Astrocyte (in vitro differentiated cells and primary cell): ENCODE data around the gene C16orf95. TPM values are rescaled to one million over a fixed set of nuclear protein-coding genes. Genes with fewer than 3 reads are reported as not detected.

Source experiments
- DNase-seq: peaks from one replicate; pipeline ENCODE4 v3.0.0-alpha.2; 2010; ENCODE audit warnings: low read depth
- FAIRE-seq: peaks from 2 replicates; lab custom pipeline; 2011; peaks lifted over from hg19 to GRCh38; lab: Jason Lieb, UNC
- H2AFZ ChIP-seq: 2 replicates; pipeline ENCODE4 v1.6.0; 2012; ENCODE audit warnings: low read depth, low read length, inconsistent platforms
- H3K27ac ChIP-seq: 2 replicates; pipeline ENCODE4 v1.5.1; 2011; ENCODE audit warnings: low read depth, low read length, inconsistent platforms
- H3K27me3 ChIP-seq: 2 replicates; pipeline ENCODE4 v1.6.0; 2011; ENCODE audit warnings: low read length, inconsistent platforms; ENCODE audit not compliant: insufficient read depth
- H3K36me3 ChIP-seq: 2 replicates; pipeline ENCODE4 v1.5.1; 2011; ENCODE audit warnings: low read length, inconsistent platforms; ENCODE audit not compliant: insufficient read depth
- H3K4me1 ChIP-seq: 2 replicates; pipeline ENCODE4 v1.5.1; 2011; ENCODE audit warnings: low read length, inconsistent platforms; ENCODE audit not compliant: insufficient read depth
- H3K4me2 ChIP-seq: 2 replicates; pipeline ENCODE4 v1.6.0; 2012; ENCODE audit warnings: low read length, inconsistent platforms
- H3K4me3 ChIP-seq: 2 replicates; pipeline ENCODE4 v1.5.1; 2011; ENCODE audit warnings: low read depth, mild to moderate bottlenecking, low read length, inconsistent platforms; ENCODE audit not compliant: insufficient read depth
- H3K79me2 ChIP-seq: 2 replicates; pipeline ENCODE4 v1.6.0; 2012; ENCODE audit warnings: mild to moderate bottlenecking, low read length, inconsistent platforms; ENCODE audit not compliant: insufficient read depth
- H3K9ac ChIP-seq: 2 replicates; pipeline ENCODE4 v1.6.0; 2012; ENCODE audit warnings: mild to moderate bottlenecking, low read length, inconsistent platforms
- H3K9me3 ChIP-seq: 2 replicates; pipeline ENCODE4 v1.5.1; 2012; ENCODE audit warnings: low read depth, mild to moderate bottlenecking, low read length, inconsistent platforms; ENCODE audit not compliant: insufficient read depth
- H4K20me1 ChIP-seq: 2 replicates; pipeline ENCODE4 v1.6.0; 2012; ENCODE audit warnings: low read length, inconsistent platforms; ENCODE audit not compliant: insufficient read depth
- H3K27ac Mint-ChIP-seq: one replicate; pipeline ENCODE4 v1.8.0; 2021; ENCODE audit warnings: mild to moderate bottlenecking, mixed read lengths; ENCODE audit not compliant: unreplicated experiment
- H3K27me3 Mint-ChIP-seq: one replicate; pipeline ENCODE4 v1.8.0; 2021; ENCODE audit warnings: low read depth, mixed read lengths; ENCODE audit not compliant: unreplicated experiment
- H3K36me3 Mint-ChIP-seq: one replicate; pipeline ENCODE4 v1.8.0; 2021; ENCODE audit warnings: low read depth, mixed read lengths; ENCODE audit not compliant: unreplicated experiment
- H3K4me1 Mint-ChIP-seq: one replicate; pipeline ENCODE4 v1.8.0; 2021; ENCODE audit warnings: low read depth, mixed read lengths; ENCODE audit not compliant: unreplicated experiment
- H3K4me3 Mint-ChIP-seq: one replicate; pipeline ENCODE4 v1.8.0; 2021; ENCODE audit warnings: mild to moderate bottlenecking, moderate library complexity, mixed read lengths; ENCODE audit not compliant: unreplicated experiment
- H3K9me3 Mint-ChIP-seq: one replicate; pipeline ENCODE4 v1.8.0; 2021; ENCODE audit warnings: mild to moderate bottlenecking, mixed read lengths; ENCODE audit not compliant: unreplicated experiment
- EZH2 ChIP-seq: IDR thresholded peaks from 2 replicates; pipeline ENCODE4 v1.6.1; 2012; ENCODE audit warnings: mild to moderate bottlenecking, low read length, inconsistent platforms; ENCODE audit not compliant: insufficient read depth
- total RNA-seq: library from RNA; stranded (reverse); gene quantifications from 2 replicates; pipeline ENCODE4 v1.2.1, GENCODE V29; 2021
- TF ChIP-seq, protein P1 (sequence below): IDR thresholded peaks from 2 replicates; pipeline ENCODE4 v1.5.1; 2011; ENCODE audit warnings: low read depth, mild to moderate bottlenecking, inconsistent platforms, low read length, moderate library complexity; ENCODE audit not compliant: insufficient read depth

C16orf95 gene
- total RNA-seq, 1 donor from 2014 or later = 3.3 TPM

DNA sequence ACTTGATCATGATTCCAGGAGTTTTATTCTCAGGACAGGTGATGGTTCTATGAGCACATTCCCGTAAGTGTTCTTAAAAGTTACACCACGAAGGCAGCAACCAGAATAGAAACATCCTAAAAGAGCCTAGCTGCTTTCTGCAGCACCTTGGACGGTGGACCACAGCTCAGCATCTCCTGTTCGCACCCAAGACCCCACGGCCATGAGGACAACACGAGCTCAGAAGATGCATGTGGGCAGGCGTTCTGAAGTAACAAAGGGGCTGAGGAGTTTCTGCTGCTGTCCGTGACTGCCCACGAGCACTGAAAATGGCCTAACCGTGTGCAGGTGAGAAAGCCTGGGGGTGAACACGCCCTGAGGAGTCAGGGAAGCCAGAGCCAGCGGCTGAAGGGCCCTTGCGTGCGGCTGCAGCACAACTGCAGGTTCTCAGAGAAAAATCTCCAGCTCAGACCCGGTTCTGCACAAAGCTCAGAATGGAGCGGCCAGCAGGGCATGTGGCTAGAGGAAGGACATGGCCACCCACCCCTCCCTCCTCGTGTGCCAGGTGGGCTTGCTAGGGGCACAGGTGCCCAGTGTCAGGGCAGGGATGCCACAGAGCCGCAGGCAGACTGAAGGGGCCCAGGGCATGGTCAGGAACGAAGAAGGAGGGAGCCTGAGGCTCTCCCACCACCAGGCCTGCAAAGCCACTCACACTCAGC lies 10.8 kb upstream of the C16orf95 start:
- Histone ChIP-seq H3K4me3 (no peak overlapping the region), H2AFZ (no peak overlapping the region), H3K27me3 (no peaks in the 10 kb centered on the region), H3K36me3 (no peaks in the 10 kb centered on the region), H4K20me1 (peaks cover 74% of the 10 kb centered on the region), H3K9ac (no peak overlapping the region), H3K79me2 (peaks cover 2% of the 10 kb centered on the region), H3K9me3 (no peaks in the 10 kb centered on the region), H3K4me2 (no peak overlapping the region), H3K4me1 (peaks cover 6% of the 10 kb centered on the region), H3K27ac (no peak overlapping the region)
- Mint-ChIP-seq H3K27ac (peak overlapping the region; percentile 7), H3K9me3 (no peaks in the 10 kb centered on the region), H3K4me3 (no peak overlapping the region), H3K36me3 (peaks cover 14% of the 10 kb centered on the region), H3K4me1 (peaks cover 20% of the 10 kb centered on the region), H3K27me3 (no peaks in the 10 kb centered on the region)
- FAIRE-seq = no peak
- DNase-seq = no peak
- TF ChIP-seq, protein P1, sequence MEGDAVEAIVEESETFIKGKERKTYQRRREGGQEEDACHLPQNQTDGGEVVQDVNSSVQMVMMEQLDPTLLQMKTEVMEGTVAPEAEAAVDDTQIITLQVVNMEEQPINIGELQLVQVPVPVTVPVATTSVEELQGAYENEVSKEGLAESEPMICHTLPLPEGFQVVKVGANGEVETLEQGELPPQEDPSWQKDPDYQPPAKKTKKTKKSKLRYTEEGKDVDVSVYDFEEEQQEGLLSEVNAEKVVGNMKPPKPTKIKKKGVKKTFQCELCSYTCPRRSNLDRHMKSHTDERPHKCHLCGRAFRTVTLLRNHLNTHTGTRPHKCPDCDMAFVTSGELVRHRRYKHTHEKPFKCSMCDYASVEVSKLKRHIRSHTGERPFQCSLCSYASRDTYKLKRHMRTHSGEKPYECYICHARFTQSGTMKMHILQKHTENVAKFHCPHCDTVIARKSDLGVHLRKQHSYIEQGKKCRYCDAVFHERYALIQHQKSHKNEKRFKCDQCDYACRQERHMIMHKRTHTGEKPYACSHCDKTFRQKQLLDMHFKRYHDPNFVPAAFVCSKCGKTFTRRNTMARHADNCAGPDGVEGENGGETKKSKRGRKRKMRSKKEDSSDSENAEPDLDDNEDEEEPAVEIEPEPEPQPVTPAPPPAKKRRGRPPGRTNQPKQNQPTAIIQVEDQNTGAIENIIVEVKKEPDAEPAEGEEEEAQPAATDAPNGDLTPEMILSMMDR = no peak
- TF ChIP-seq EZH2 = no peak

DNA sequence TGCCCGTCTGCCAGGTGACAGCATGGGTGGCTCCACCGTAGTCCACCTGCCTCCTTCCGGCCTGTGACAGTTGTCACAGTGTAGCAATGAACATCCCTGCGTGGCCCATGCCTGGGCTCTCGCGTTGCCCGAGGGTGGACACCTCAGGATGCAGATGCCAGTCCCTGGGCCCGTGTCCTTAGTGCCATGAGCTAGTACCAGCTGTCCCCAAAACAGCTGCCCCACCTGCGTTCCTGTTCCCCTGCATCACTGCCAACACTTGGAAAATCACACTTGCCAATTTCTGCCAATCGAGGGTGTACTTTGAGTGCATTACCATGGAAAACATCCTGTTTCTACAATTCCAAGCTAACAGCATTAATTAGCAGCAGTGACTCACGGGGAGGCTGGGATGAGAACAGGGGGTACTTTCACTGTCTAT lies 9.0 kb upstream of the C16orf95 start:
- Histone ChIP-seq H3K9me3 (no peaks in the 10 kb centered on the region), H3K27me3 (no peaks in the 10 kb centered on the region), H3K4me2 (no peak overlapping the region), H3K36me3 (no peaks in the 10 kb centered on the region), H4K20me1 (peaks cover 57% of the 10 kb centered on the region), H2AFZ (no peak overlapping the region), H3K9ac (no peak overlapping the region), H3K4me1 (peaks cover 6% of the 10 kb centered on the region), H3K79me2 (peaks cover 2% of the 10 kb centered on the region), H3K27ac (no peak overlapping the region), H3K4me3 (no peak overlapping the region)
- TF ChIP-seq, protein P1 = no peak
- TF ChIP-seq EZH2 = no peak
- no peaks in the 10 kb centered on the region for H3K9me3 Mint-ChIP-seq
- H3K27me3 Mint-ChIP-seq = no peaks in the 10 kb centered on the region
- FAIRE-seq = no peak
- H3K4me3 Mint-ChIP-seq = no peak overlapping the region
- no peak overlapping the region for H3K27ac Mint-ChIP-seq
- no peak for DNase-seq
- H3K4me1 Mint-ChIP-seq = peaks cover 11% of the 10 kb centered on the region
- peaks cover 14% of the 10 kb centered on the region for H3K36me3 Mint-ChIP-seq

DNA sequence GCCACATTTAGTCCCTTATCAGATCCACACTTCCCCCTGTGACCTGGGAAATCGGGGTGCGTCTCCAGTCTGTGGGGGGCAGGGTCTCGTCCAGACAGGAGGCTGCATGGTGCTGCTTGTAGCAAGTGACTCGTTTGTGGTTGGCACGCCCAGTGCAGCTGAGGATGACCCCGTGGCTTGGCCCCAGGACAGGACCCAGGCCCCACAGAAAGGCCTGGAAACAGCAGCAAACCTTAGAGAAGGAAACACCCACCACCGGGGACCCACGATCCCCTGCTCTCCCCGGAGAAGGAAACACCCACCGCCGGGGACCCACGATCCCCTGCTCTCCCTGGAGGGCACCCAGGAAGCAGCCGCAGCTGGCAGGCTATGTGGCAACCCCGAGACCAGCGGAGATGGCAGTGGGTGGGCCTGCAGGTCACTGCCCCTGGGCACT lies 8.2 kb upstream of the C16orf95 start:
- Histone ChIP-seq H3K4me2 (no peak overlapping the region), H3K4me1 (peaks cover 6% of the 10 kb centered on the region), H3K27me3 (no peaks in the 10 kb centered on the region), H3K79me2 (peaks cover 2% of the 10 kb centered on the region), H3K36me3 (no peaks in the 10 kb centered on the region), H4K20me1 (peaks cover 56% of the 10 kb centered on the region), H3K4me3 (no peak overlapping the region), H3K9me3 (no peaks in the 10 kb centered on the region), H2AFZ (no peak overlapping the region), H3K27ac (no peak overlapping the region), H3K9ac (no peak overlapping the region)
- H3K4me3 Mint-ChIP-seq = peak overlapping the region; percentile 15
- H3K27ac Mint-ChIP-seq = peak overlapping the region; percentile 18
- H3K27me3 Mint-ChIP-seq = no peaks in the 10 kb centered on the region
- no peak for TF ChIP-seq EZH2
- TF ChIP-seq, protein P1 = no peak
- FAIRE-seq (no peak), DNase-seq (no peak)
- no peaks in the 10 kb centered on the region for H3K9me3 Mint-ChIP-seq
- H3K36me3 Mint-ChIP-seq = peaks cover 9% of the 10 kb centered on the region
- peaks cover 11% of the 10 kb centered on the region for H3K4me1 Mint-ChIP-seq
